ENCODE results near the gene ACADM.

- TF ChIP-seq EZH2phosphoT487 (IDR thresholded peaks at IDR 0.05; ENCODE audit: low read length) (no peak), CTCF (IDR thresholded peaks at IDR 0.05; ENCODE audit: low read length) (no peak), EZH2 (optimal IDR thresholded peaks at IDR 0.05; ENCODE audit: low read depth, low read length) (no peak)
Measured at GRCh38 chr1:75720820-75721219, 3.7 kb upstream of the ACADM start.

Measured in MM.1S (cell line).